GM19463 (cell line): ENCODE measurements around the gene ITGA5.
"Not testable (repeated sequence)": the region's sequence is repeated elsewhere in the genome, so short reads cannot be mapped to it uniquely, and the experiment has no call there.

Experiments used
- ATAC-seq: cut with Tn5 transposase; IDR thresholded peaks from one replicate; pipeline ENCODE4 v1.9.1; 2021; ENCODE audit warnings: mild to moderate bottlenecking, moderate library complexity; ENCODE audit not compliant: unreplicated experiment

ITGA5 gene

GRCh38 chr12:54357506-54358190 lies 61.4 kb downstream of the ITGA5 start:
- ATAC-seq: no peak

DNA sequence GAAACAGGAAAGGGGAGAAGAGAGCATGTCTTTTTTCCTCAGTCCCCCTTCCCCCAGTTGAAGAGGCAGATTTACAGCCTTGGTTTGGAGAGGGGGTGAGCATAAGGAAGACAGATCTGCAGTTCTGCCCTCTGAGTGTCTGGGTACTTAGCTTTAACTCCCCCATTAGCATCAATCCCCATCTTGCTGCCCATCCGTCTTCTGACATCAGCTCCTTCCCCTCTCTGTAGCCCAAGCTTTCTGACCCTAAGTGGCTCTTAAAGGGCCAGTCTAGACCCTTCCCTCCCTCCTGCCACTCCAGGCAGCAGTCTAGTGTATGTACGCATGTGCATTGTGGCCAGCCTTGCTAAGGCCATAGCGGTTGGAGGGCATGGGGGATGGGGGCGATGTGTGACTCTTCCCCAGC lies 62.1 kb downstream of the ITGA5 start:
- ATAC-seq: no peak

DNA sequence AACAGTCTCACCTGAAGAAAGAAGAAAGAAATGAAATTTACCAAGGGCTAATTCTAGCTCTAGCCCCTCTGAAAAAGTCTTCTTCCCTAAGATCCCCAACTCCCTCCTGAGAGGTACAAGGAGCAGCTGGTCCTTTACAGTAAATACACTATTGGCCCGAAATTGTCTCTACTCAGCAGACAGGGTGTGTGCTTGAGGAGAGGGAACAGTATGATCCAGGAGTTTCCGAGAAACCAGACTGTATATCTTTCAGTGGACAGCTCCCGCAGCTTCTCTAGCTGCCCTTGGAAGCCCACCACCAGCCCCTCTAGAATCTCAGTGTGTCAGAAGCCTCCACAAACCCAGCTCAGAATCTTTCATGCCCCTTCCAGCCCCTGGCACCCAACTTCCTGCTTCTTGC lies 62.8 kb downstream of the ITGA5 start:
- no peak for ATAC-seq

- ATAC-seq: no peak
Observed at GRCh38 chr12:54355104-54355815, 63.8 kb downstream of the ITGA5 start.

GRCh38 chr12:54354271-54354670 lies 64.8 kb downstream of the ITGA5 start:
- not testable (repeated sequence) for ATAC-seq

- no peak for ATAC-seq
Observed at GRCh38 chr12:54352891-54353874, 65.9 kb downstream of the ITGA5 start.

DNA sequence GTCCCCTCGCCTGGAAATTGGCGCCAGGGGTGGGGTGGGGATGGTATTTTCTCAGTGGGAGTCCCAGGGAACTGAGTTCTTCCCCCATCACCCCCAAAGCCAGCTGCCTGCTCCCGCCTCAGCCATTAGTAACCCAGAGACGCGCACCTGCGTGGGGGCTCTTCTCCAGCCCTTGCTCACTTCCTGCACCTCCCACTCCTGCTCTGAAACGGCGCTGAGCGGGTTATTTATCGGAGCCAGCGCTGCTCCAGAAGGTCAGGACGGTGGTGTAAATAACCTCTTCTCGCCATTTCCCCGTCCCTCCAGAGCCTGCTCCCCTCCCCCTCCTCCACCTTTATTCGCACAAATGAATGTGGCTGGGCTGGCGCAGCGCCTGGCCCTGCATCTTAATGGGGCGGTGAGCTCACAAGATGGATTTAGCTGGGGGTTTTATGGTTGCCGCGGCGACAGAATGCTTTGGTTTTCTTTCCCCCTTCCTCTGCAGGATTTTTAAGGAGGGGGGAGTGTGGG lies 67.0 kb downstream of the ITGA5 start:
- ATAC-seq: no peak

GRCh38 chr12:54351341-54351740 lies 67.7 kb downstream of the ITGA5 start:
- no peak for ATAC-seq

DNA sequence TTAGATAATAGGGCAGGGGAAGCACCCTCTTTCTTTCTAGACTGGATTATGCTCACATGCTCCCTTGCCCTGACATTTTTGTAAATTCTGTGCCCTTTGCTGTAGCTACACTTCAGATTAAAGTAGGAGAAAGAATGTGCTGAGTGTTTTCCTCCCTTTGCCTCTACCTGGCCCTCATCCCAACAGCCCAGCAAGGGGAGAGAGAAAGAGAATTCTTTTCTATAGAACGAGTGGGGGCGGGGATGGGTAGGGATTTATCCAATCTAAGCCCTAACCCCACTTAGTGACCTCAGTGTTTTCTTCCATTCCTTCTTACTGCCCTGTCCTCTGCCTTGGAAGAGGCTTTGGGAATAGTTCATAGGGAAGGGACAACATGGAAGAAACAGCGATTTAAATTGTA lies 68.3 kb downstream of the ITGA5 start:
- no peak for ATAC-seq

DNA sequence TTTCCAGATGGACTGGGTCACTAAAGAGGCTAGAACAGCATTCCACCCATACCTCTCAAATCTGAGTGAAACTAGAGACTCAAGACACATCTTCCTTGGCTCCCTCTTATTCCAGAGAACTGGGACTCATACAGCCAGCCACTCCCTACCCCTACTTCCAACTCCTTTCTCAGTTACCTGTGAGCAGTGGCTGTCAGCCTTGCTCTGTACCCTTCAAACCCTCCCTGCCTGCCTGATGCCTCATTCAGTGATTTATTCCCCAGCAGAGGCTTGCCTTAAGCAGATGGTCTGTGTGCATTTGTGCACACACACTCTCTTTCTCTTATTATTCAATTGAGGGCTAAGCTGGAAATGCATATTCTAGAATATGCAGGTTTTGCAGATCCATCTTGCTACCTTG lies 69.4 kb downstream of the ITGA5 start:
- no peak for ATAC-seq

- ATAC-seq: no peak
Observed at GRCh38 chr12:54349036-54349435, 70.0 kb downstream of the ITGA5 start.
